SK-N-SH (cell line): ENCODE data around the gene RASGEF1C.

Experiments used
- CTCF ChIP-seq: fragments of 200-600 bp; sonication (generic); IDR thresholded peaks from 2 replicates; pipeline ENCODE4 v1.6.1; 2017; ENCODE audit warnings: antibody characterized with exemption, mild to moderate bottlenecking, moderate library complexity
- EP300 ChIP-seq, 2 experiments: IDR thresholded peaks; 2 replicates each; pipeline versions ENCODE4 v1.4.0 to v1.6.1; 2012; ENCODE audit warnings: borderline replicate concordance in 1 of 2, low read depth in 1 of 2, low read length in 1 of 2
- EZH2phosphoT487 ChIP-seq: fragments of 200-600 bp; sonication (generic); IDR thresholded peaks from 2 replicates; pipeline ENCODE4 v1.6.1; 2017; ENCODE audit warnings: low read depth, mixed run types, mild to moderate bottlenecking, antibody characterized with exemption, moderate library complexity, borderline replicate concordance
- FOSL2 ChIP-seq: IDR thresholded peaks from 2 replicates; pipeline ENCODE4 v1.4.0; 2012; ENCODE audit warnings: low read depth, mild to moderate bottlenecking, moderate library complexity, borderline replicate concordance
- FOXJ3 ChIP-seq: sonication (generic); formaldehyde crosslinking; IDR thresholded peaks from 2 replicates; pipeline ENCODE4 v1.5.1; 2020; ENCODE audit warnings: mild to moderate bottlenecking, missing genetic modification reagents
- GABPA ChIP-seq: IDR thresholded peaks from 2 replicates; pipeline ENCODE4 v1.4.0; 2012; ENCODE audit warnings: low read depth, mild to moderate bottlenecking
- MAX ChIP-seq: IDR thresholded peaks from 2 replicates; pipeline ENCODE4 v1.4.0; 2012; ENCODE audit warnings: low read depth
- POLR2AphosphoS5 ChIP-seq: IDR thresholded peaks from 2 replicates; pipeline ENCODE4 v1.6.1; 2012; ENCODE audit warnings: low read depth, low read length
- RFX5 ChIP-seq: IDR thresholded peaks from 2 replicates; pipeline ENCODE4 v1.6.1; 2012; ENCODE audit warnings: mild to moderate bottlenecking, improper control_type of control experiment, low read length
- SMC3 ChIP-seq: IDR thresholded peaks from 2 replicates; pipeline ENCODE4 v1.6.1; 2012; ENCODE audit warnings: low read depth, low read length, improper control_type of control experiment
- TAF1 ChIP-seq: IDR thresholded peaks from 2 replicates; pipeline ENCODE4 v1.6.1; 2012; ENCODE audit warnings: low read depth, mild to moderate bottlenecking, low read length, moderate library complexity, borderline replicate concordance
- TCF12 ChIP-seq: IDR thresholded peaks from 2 replicates; pipeline ENCODE4 v1.4.0; 2012
- TEAD4 ChIP-seq: IDR thresholded peaks from 2 replicates; pipeline ENCODE4 v1.4.0; 2012; ENCODE audit warnings: mild to moderate bottlenecking, borderline replicate concordance; ENCODE audit not compliant: insufficient read depth
- USF2 ChIP-seq: fragments of 150-350 bp; IDR thresholded peaks from 2 replicates; pipeline ENCODE4 v1.6.1; 2017; ENCODE audit warnings: antibody characterized with exemption, low read length, low read depth, borderline replicate concordance

DNA sequence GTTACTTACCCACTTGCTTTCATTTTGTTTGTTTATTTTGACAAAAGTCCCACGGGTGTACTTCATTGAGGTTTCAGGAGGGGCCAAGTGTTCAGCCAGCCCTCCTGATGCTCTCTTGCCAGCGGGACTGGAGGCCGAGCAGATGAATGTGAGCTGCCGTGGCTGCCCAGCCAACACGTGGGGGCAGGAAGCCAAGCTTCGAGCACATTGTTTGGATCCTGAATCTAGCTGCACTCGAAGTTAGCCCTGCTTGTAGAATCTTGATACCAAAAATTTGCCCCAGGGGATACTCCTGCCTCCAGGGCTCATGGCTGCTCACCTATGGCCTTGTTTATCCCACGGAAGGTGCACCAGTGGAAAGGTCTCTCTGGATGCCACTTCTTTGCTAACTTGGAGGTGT, 49.3 kb downstream of the RASGEF1C start:
- TF ChIP-seq CTCF (no peak), EZH2phosphoT487 (no peak), MAX (no peak), TAF1 (no peak), GABPA (no peak), POLR2AphosphoS5 (no peak), EP300 (IDR thresholded peaks at IDR 0.05; ENCODE audit: borderline replicate concordance in 1 of 2, low read depth in 1 of 2, low read length in 1 of 2) (no peak), USF2 (no peak), RFX5 (no peak), TCF12 (no peak), SMC3 (no peak), TEAD4 (no peak), FOSL2 (no peak), FOXJ3 (no peak)
